Activated naive CD8-positive, alpha-beta T cell treated with anti-CD3 and anti-CD28 coated beads, Interleukin-2, amount 10 ng/mL, durations not matched to agents 7 days and 5 days (primary cell): Measurements from ENCODE around the gene H6PD. TPM values are rescaled to one million over a fixed set of nuclear protein-coding genes. Genes with fewer than 3 reads are reported as not detected.
A peak's percentile ranks its signal among the peaks of the same experiment; 100 is the strongest.

Experiments used
- ATAC-seq: fragments of 150-1000 bp; cut with Tn5 transposase; one replicate; pipeline ENCODE4 v1.10.0; 2021; ENCODE audit warnings: low read depth, moderate library complexity
- POLR2A ChIA-PET: fragments of 350-600 bp; sonication (Branson Sonifier 250); formaldehyde crosslinking; loops from one replicate; lab custom pipeline; 2021; ENCODE audit warnings: antibody characterized with exemption; lab: Charles Lee
- DNase-seq: peaks from one replicate; pipeline ENCODE4 v3.0.0; 2021
- H3K27ac Mint-ChIP-seq: one replicate; pipeline ENCODE4 v1.8.0; 2022; ENCODE audit warnings: mild to moderate bottlenecking, mixed read lengths
- H3K27me3 Mint-ChIP-seq: one replicate; pipeline ENCODE4 v1.8.0; 2022; ENCODE audit warnings: mild to moderate bottlenecking, moderate library complexity, mixed read lengths
- H3K36me3 Mint-ChIP-seq: one replicate; pipeline ENCODE4 v1.8.0; 2021; ENCODE audit warnings: mild to moderate bottlenecking, mixed read lengths
- H3K4me1 Mint-ChIP-seq: one replicate; pipeline ENCODE4 v1.8.0; 2021; ENCODE audit warnings: mixed read lengths
- H3K4me3 Mint-ChIP-seq: one replicate; pipeline ENCODE4 v1.8.0; 2022; ENCODE audit warnings: mild to moderate bottlenecking, moderate library complexity, mixed read lengths
- H3K9me3 Mint-ChIP-seq: one replicate; pipeline ENCODE4 v1.8.0; 2021; ENCODE audit warnings: mixed read lengths
- total RNA-seq, 2 experiments: library from RNA; stranded (reverse); gene quantifications; one replicate each; pipeline ENCODE4 v1.2.3, GENCODE V29; 2021

H6PD gene
- total RNA-seq, 2 experiments from 2014 or later = 15.3 to 15.9 TPM

DNA sequence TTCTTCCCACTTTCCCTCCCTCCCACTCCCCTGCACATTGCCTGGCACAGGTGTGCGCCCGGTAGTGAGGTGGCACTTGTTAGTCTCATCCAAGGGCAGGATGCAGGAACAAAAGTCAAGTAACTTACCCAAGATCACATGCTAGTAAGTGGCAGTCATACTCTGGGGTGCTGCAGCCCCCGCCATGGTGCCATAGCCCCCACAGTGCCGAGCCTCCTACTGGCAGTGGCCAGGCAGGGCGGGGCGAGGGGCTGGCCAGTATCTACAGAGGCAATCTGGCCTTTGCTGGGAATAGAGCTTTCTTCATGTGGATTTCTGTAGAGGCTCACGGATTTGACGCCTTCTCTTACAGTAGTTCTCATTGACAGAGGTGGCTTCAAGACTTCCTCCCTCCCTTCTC is 26.9 kb downstream of the H6PD start:
- Mint-ChIP-seq H3K27ac (no peak overlapping the region), H3K9me3 (peaks cover 18% of the 10 kb centered on the region), H3K4me3 (no peak overlapping the region), H3K36me3 (peaks cover 13% of the 10 kb centered on the region), H3K4me1 (peaks cover 10% of the 10 kb centered on the region), H3K27me3 (no peaks in the 10 kb centered on the region)
- no peak for DNase-seq
- no peak for ATAC-seq
- POLR2A ChIA-PET = no interaction called here

GRCh38 chr1:9262096-9262986 is 27.8 kb downstream of the H6PD start:
- H3K9me3 Mint-ChIP-seq = peaks cover 18% of the 10 kb centered on the region
- peaks cover 13% of the 10 kb centered on the region for H3K36me3 Mint-ChIP-seq
- POLR2A ChIA-PET = no interaction called here
- H3K27me3 Mint-ChIP-seq = no peaks in the 10 kb centered on the region
- H3K27ac Mint-ChIP-seq = no peak overlapping the region
- peaks cover 10% of the 10 kb centered on the region for H3K4me1 Mint-ChIP-seq
- no peak for DNase-seq
- no peak for ATAC-seq
- H3K4me3 Mint-ChIP-seq = no peak overlapping the region

DNA sequence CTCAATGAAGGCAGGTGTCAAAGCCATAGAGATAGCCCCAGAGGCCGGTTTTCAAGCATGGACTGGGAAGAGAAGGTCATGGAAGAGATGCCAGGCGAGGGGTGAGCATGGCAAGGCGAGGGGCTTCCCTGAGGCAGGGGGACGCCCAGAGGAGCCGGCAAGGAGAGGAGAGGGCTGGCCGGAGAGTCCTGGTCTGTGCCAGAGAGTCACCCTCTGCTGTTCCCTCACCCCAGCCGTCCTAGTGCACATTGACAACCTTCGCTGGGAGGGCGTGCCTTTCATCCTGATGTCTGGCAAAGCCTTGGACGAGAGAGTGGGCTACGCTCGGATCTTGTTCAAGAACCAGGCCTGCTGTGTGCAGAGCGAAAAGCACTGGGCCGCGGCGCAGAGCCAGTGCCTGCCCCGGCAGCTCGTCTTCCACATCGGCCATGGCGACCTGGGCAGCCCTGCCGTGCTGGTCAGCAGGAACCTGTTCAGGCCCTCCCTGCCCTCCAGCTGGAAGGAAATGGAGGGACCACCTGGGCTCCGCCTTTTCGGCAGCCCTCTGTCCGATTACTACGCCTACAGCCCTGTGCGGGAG is 28.8 kb downstream of the H6PD start:
- Mint-ChIP-seq H3K27ac (no peak overlapping the region), H3K27me3 (no peaks in the 10 kb centered on the region), H3K4me1 (peaks cover 7% of the 10 kb centered on the region), H3K36me3 (peaks cover 8% of the 10 kb centered on the region), H3K9me3 (peaks cover 14% of the 10 kb centered on the region), H3K4me3 (no peak overlapping the region)
- ATAC-seq (no peak), DNase-seq (no peak)
- POLR2A ChIA-PET = no interaction called here

DNA sequence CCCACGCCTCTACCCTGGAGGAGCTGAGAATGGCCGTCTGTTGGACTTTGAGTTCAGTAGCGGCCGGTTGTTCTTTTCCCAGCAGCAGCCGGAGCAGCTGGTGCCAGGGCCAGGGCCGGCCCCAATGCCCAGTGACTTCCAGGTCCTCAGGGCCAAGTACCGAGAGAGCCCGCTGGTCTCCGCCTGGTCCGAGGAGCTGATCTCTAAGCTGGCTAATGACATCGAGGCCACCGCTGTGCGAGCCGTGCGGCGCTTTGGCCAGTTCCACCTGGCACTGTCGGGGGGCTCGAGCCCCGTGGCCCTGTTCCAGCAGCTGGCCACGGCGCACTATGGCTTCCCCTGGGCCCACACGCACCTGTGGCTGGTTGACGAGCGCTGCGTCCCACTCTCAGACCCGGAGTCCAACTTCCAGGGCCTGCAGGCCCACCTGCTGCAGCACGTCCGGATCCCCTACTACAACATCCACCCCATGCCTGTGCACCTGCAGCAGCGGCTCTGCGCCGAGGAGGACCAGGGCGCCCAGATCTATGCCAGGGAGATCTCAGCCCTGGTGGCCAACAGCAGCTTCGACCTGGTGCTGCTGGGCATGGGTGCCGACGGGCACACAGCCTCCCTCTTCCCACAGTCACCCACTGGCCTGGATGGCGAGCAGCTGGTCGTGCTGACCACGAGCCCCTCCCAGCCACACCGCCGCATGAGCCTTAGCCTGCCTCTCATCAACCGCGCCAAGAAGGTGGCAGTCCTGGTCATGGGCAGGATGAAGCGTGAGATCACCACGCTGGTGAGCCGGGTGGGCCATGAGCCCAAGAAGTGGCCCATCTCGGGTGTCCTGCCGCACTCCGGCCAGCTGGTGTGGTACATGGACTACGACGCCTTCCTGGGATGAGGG is 29.7 kb downstream of the H6PD start:
- no peak for ATAC-seq
- H3K9me3 Mint-ChIP-seq = peaks cover 9% of the 10 kb centered on the region
- POLR2A ChIA-PET = no interaction called here

DNA sequence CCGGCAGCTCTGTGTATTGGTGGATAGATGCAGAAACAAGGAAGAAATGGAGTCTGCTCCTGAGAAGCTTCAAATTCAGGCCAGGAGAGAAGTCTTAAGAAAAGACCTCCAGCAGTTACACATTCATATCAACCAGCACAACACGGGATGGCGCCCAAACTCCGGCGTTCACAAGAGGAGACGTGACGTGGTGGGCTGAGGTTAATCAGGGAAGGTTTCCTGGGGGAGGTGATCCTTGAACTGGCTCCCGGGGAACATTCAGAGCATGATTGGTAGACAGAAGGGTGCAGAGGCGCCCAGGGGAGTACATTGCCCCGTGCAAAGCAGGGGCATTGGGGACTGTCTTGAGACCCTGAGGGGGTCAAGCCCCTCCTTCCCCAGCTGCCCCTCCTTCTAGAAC is 30.5 kb downstream of the H6PD start:
- H3K27ac Mint-ChIP-seq = peak overlapping the region; percentile 4
- POLR2A ChIA-PET = no interaction called here

More for the DNA sequence above, 29.7 kb downstream of the H6PD start:
- Mint-ChIP-seq H3K4me3 (no peak overlapping the region), H3K4me1 (peaks cover 5% of the 10 kb centered on the region), H3K27ac (no peak overlapping the region), H3K36me3 (peaks cover 3% of the 10 kb centered on the region), H3K27me3 (no peaks in the 10 kb centered on the region)
- no peak for DNase-seq

GRCh38 chr1:9265968-9266367 is 31.4 kb downstream of the H6PD start:
- Mint-ChIP-seq H3K4me1 (peaks cover 5% of the 10 kb centered on the region), H3K27me3 (no peaks in the 10 kb centered on the region), H3K27ac (no peak overlapping the region), H3K4me3 (no peak overlapping the region), H3K9me3 (no peaks in the 10 kb centered on the region), H3K36me3 (peaks cover under 1% of the 10 kb centered on the region)
- ATAC-seq = no peak
- DNase-seq = no peak
- POLR2A ChIA-PET = no interaction called here

More for the DNA sequence above, 30.5 kb downstream of the H6PD start:
- DNase-seq (no peak), ATAC-seq (no peak)
- H3K4me3 Mint-ChIP-seq = no peak overlapping the region
- peaks cover 4% of the 10 kb centered on the region for H3K9me3 Mint-ChIP-seq
- peaks cover 3% of the 10 kb centered on the region for H3K36me3 Mint-ChIP-seq
- peaks cover 5% of the 10 kb centered on the region for H3K4me1 Mint-ChIP-seq
- no peaks in the 10 kb centered on the region for H3K27me3 Mint-ChIP-seq

DNA sequence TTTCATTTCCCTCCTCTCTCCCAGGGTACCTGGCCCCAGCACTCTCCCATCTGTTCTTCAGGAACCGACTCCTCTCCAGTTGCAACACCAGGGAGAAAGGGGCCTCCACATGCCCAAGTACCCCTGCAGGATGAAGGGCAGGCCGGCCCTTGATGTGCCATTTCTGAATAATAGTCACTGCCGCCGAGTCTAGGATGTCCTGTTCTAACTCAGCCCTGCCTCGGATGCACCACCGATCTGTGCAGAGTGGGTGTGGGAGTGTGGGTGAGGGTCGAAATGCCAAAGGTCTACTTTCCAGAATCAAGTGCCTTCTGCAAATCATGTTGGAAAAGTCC is 32.7 kb downstream of the H6PD start:
- Mint-ChIP-seq H3K9me3 (no peaks in the 10 kb centered on the region), H3K27ac (no peak overlapping the region), H3K36me3 (no peaks in the 10 kb centered on the region), H3K27me3 (no peaks in the 10 kb centered on the region), H3K4me1 (peaks cover 3% of the 10 kb centered on the region), H3K4me3 (no peak overlapping the region)
- POLR2A ChIA-PET = interaction anchor here (0.8 kb wide), 1 partner anchor 34 kb away, joined by 4 read pairs; no protein-coding TSS in a partner anchor
- DNase-seq (no peak), ATAC-seq (no peak)

DNA sequence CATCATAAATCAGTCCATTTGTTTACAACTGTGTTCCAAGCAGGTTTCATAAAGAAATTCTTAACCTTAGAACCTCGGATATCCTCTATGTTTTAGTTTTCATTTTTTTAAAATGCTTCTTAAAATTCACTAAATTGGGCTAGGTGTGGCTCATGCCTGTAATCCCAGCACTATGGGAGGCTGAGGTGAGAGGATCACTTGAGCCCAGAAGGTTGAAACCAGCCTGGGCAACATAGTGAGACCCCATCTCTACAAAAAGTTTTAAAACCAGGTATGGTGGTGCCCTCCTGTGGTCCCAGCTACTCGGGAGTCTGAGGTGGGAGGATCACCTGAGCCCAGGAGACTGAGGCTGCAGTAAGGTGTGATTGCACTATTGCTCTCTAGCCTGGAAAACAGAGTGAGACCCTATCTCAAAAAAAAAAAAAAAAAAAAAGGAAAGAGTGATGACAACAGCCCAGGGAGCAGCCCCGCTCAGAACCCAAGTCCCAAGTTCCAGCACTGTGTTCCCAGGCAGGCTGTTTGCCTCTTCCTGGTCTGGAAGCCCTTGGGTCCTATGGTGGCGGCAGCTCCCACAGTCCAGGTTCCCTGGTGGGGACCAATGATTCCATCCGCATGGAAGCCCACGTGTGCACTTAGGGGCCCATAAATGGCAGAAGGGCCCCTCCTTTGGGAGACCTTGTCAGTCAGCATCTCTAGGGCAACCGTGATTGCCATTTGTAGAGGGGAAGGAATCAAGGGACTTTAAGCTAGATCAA is 33.4 kb downstream of the H6PD start:
- Mint-ChIP-seq H3K27me3 (no peaks in the 10 kb centered on the region), H3K4me3 (no peak overlapping the region), H3K4me1 (peaks cover 3% of the 10 kb centered on the region), H3K36me3 (no peaks in the 10 kb centered on the region), H3K27ac (no peak overlapping the region), H3K9me3 (no peaks in the 10 kb centered on the region)
- POLR2A ChIA-PET = interaction anchor here (0.7 kb wide), 1 partner anchor 28 kb away, joined by 5 read pairs; no protein-coding TSS in a partner anchor
- DNase-seq = no peak
- ATAC-seq = no peak

- DNase-seq = no peak
These were observed 34.5 kb downstream of the H6PD start for GRCh38 chr1:9269078-9269501.

GRCh38 chr1:9269721-9270120 is 35.1 kb downstream of the H6PD start:
- POLR2A ChIA-PET = interaction anchor here (0.6 kb wide), 1 partner anchor 102 kb away, joined by 3 read pairs; no protein-coding TSS in a partner anchor
- H3K36me3 Mint-ChIP-seq = no peaks in the 10 kb centered on the region
- no peak overlapping the region for H3K27ac Mint-ChIP-seq
- ATAC-seq (no peak), DNase-seq (no peak)
- H3K4me3 Mint-ChIP-seq = no peak overlapping the region
- H3K9me3 Mint-ChIP-seq = no peaks in the 10 kb centered on the region
- H3K4me1 Mint-ChIP-seq = peaks cover 3% of the 10 kb centered on the region
- no peaks in the 10 kb centered on the region for H3K27me3 Mint-ChIP-seq

More at GRCh38 chr1:9269078-9269501, 34.5 kb downstream of the H6PD start:
- H3K4me1 Mint-ChIP-seq = peaks cover 3% of the 10 kb centered on the region
- no peaks in the 10 kb centered on the region for H3K36me3 Mint-ChIP-seq
- no peaks in the 10 kb centered on the region for H3K9me3 Mint-ChIP-seq
- no peak overlapping the region for H3K27ac Mint-ChIP-seq
- POLR2A ChIA-PET = interaction anchor here (0.6 kb wide), 1 partner anchor 103 kb away, joined by 3 read pairs; no protein-coding TSS in a partner anchor
- H3K4me3 Mint-ChIP-seq = no peak overlapping the region
- no peak for ATAC-seq
- no peaks in the 10 kb centered on the region for H3K27me3 Mint-ChIP-seq

- Mint-ChIP-seq H3K36me3 (no peaks in the 10 kb centered on the region), H3K9me3 (no peaks in the 10 kb centered on the region), H3K27ac (no peak overlapping the region), H3K4me3 (no peak overlapping the region), H3K27me3 (peaks cover 3% of the 10 kb centered on the region), H3K4me1 (peaks cover 7% of the 10 kb centered on the region)
- DNase-seq (no peak), ATAC-seq (no peak)
- POLR2A ChIA-PET = no interaction called here
These were observed 35.8 kb downstream of the H6PD start for GRCh38 chr1:9270290-9270883.

DNA sequence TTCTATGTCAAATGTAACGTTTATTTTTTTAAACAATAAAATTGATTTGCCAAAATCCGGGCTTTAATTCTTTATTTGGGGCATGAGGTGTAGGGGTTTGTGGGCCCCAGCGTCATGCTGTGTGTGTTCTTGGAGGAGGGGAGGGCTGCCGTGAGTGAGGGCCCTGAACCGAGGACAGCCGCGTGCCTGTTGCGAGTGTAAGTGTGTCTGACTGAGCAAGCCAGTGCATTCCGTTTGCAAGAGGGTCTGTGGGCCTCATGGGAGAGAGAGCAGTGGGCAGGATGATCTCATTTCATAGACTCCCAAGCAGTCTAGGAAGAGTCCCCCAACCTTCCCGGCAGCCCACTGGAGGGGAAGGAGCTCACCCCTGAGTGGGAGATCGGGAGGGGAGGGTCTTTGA is 36.7 kb downstream of the H6PD start:
- no peak for ATAC-seq
- Mint-ChIP-seq H3K4me1 (peaks cover 6% of the 10 kb centered on the region), H3K27me3 (peaks cover 3% of the 10 kb centered on the region), H3K4me3 (no peak overlapping the region), H3K27ac (no peak overlapping the region), H3K36me3 (no peaks in the 10 kb centered on the region), H3K9me3 (no peaks in the 10 kb centered on the region)
- no peak for DNase-seq
- POLR2A ChIA-PET = no interaction called here
